Measurements from ENCODE around the gene RPS6KA5. TPM values are rescaled to one million over a fixed set of nuclear protein-coding genes. Genes with fewer than 3 reads are reported as not detected.

Gene RPS6KA5
- total RNA-seq, 3 donors from 2014 or later: 4.8 to 19.2 (median 11.8) TPM

- no peaks in the 10 kb centered on the region for H3K9me3 ChIP-seq
- no peaks in the 10 kb centered on the region for H3K4me1 ChIP-seq
- no peak for DNase-seq (ENCODE audit: low spot score in 2 of 2)
- TF ChIP-seq POLR2AphosphoS5 (IDR thresholded peaks at IDR 0.05) (no peak), POLR2A (IDR thresholded peaks at IDR 0.05) (no peak), CTCF (IDR thresholded peaks at IDR 0.05) (no peak)
- H3K27ac ChIP-seq: no peak overlapping the region
- H3K4me3 ChIP-seq: no peak overlapping the region
- H3K27me3 ChIP-seq: no peaks in the 10 kb centered on the region
- intact Hi-C loops (cut with DNase I; ENCODE audit: low total_unique reads): no loop called here
- no peaks in the 10 kb centered on the region for H3K36me3 ChIP-seq
These were observed 262.5 kb downstream of the RPS6KA5 start for GRCh38 chr14:90797919-90798318.

Other genes with a start within 250 kb of the RPS6KA5 start
- 10 to 100 TPM; 14.0 to 29.1 (median 22.0) TPM for gene TTC7B, start 244.2 kb downstream of the RPS6KA5 start, total RNA-seq
- 10 to 100 TPM; 32.6 to 35.7 (median 34.4) TPM for gene DGLUCY, start 53.4 kb upstream of the RPS6KA5 start, total RNA-seq
- under 1 TPM; 0.32 to 0.66 (median 0.59) TPM for gene GPR68, start 184.1 kb upstream of the RPS6KA5 start, total RNA-seq

All from breast epithelium (tissue), 4 donors.